HEK293 (cell line): ENCODE data around the gene NDUFB10.

ENCODE experiments used
- PATZ1 ChIP-seq: fragments of 450-650 bp; formaldehyde crosslinking; IDR thresholded peaks from 2 replicates; pipeline ENCODE4 v1.5.1; 2016; ENCODE audit warnings: missing biosample characterization, missing genetic modification characterization
- YY1 ChIP-seq: fragments of 450-650 bp; formaldehyde crosslinking; IDR thresholded peaks from 2 replicates; pipeline ENCODE4 v1.5.1; 2018; ENCODE audit warnings: missing biosample characterization, missing genetic modification characterization
- ZBTB11 ChIP-seq: fragments of 450-650 bp; formaldehyde crosslinking; conservative IDR thresholded peaks from 2 replicates; pipeline ENCODE4 v1.5.1; 2016; ENCODE audit warnings: low read depth, missing biosample characterization, missing genetic modification characterization
- ZBTB26 ChIP-seq: fragments of 450-650 bp; formaldehyde crosslinking; optimal IDR thresholded peaks from 2 replicates; pipeline ENCODE3; 2016; ENCODE audit warnings: missing biosample characterization, mild to moderate bottlenecking, missing genetic modification characterization
- ZFP37 ChIP-seq: fragments of 450-650 bp; formaldehyde crosslinking; IDR thresholded peaks from 2 replicates; pipeline ENCODE4 v1.5.1; 2016; ENCODE audit warnings: missing biosample characterization, missing genetic modification characterization
- ZFP41 ChIP-seq: fragments of 450-650 bp; formaldehyde crosslinking; IDR thresholded peaks from 2 replicates; pipeline ENCODE4 v1.5.1; 2016; ENCODE audit warnings: missing biosample characterization, missing genetic modification characterization, borderline replicate concordance
- ZNF10 ChIP-seq: fragments of 450-650 bp; formaldehyde crosslinking; IDR thresholded peaks from 2 replicates; pipeline ENCODE4 v1.5.1; 2017; ENCODE audit warnings: missing biosample characterization, missing genetic modification characterization
- ZNF112 ChIP-seq: fragments of 450-650 bp; formaldehyde crosslinking; IDR thresholded peaks from 2 replicates; pipeline ENCODE4 v1.5.0; 2017; ENCODE audit warnings: missing biosample characterization, missing genetic modification characterization
- ZNF2 ChIP-seq: fragments of 450-650 bp; formaldehyde crosslinking; IDR thresholded peaks from 2 replicates; pipeline ENCODE4 v1.5.1; 2016; ENCODE audit warnings: missing biosample characterization, missing genetic modification characterization
- ZNF280C ChIP-seq: fragments of 450-650 bp; formaldehyde crosslinking; IDR thresholded peaks from 2 replicates; pipeline ENCODE4 v1.5.1; 2016; ENCODE audit warnings: missing biosample characterization, missing genetic modification characterization
- ZNF362 ChIP-seq: fragments of 450-650 bp; formaldehyde crosslinking; IDR thresholded peaks from 2 replicates; pipeline ENCODE4 v1.5.1; 2016; ENCODE audit warnings: missing biosample characterization, missing genetic modification characterization
- ZNF37A ChIP-seq: fragments of 450-650 bp; IDR thresholded peaks from 2 replicates; pipeline ENCODE4 v1.5.1; 2018; ENCODE audit warnings: missing biosample characterization, missing genetic modification characterization
- ZNF513 ChIP-seq: fragments of 450-650 bp; IDR thresholded peaks from 2 replicates; pipeline ENCODE4 v1.5.1; 2018; ENCODE audit warnings: missing biosample characterization, missing genetic modification characterization
- ZNF518A ChIP-seq: fragments of 450-650 bp; formaldehyde crosslinking; conservative IDR thresholded peaks from 2 replicates; pipeline ENCODE4 v1.5.1; 2016; ENCODE audit warnings: low read depth, missing biosample characterization, missing genetic modification characterization
- ZNF529 ChIP-seq: fragments of 450-650 bp; formaldehyde crosslinking; IDR thresholded peaks from 2 replicates; pipeline ENCODE4 v1.5.1; 2017; ENCODE audit warnings: missing genetic modification characterization, missing biosample characterization; ENCODE audit not compliant: insufficient replicate concordance
- ZNF621 ChIP-seq: fragments of 450-650 bp; formaldehyde crosslinking; IDR thresholded peaks from 2 replicates; pipeline ENCODE4 v1.5.1; 2017; ENCODE audit warnings: missing biosample characterization, missing genetic modification characterization
- ZNF626 ChIP-seq: fragments of 450-650 bp; sonication (Bioruptor Pico); formaldehyde crosslinking; IDR thresholded peaks from 2 replicates; pipeline ENCODE4 v1.5.1; 2018; ENCODE audit warnings: missing biosample characterization, missing genetic modification characterization, inconsistent platforms
- ZNF704 ChIP-seq: fragments of 450-650 bp; formaldehyde crosslinking; IDR thresholded peaks from 2 replicates; pipeline ENCODE4 v1.5.1; 2016; ENCODE audit warnings: missing biosample characterization, missing genetic modification characterization
- ZNF777 ChIP-seq: fragments of 450-650 bp; formaldehyde crosslinking; IDR thresholded peaks from 2 replicates; pipeline ENCODE4 v1.5.1; 2017; ENCODE audit warnings: missing biosample characterization, missing genetic modification characterization, borderline replicate concordance

NDUFB10 gene

GRCh38 chr16:1964506-1965395 is 5.4 kb downstream of the NDUFB10 start, which contains the start of gene RPS2 (continued):
- TF ChIP-seq ZNF280C (no peak), ZNF529 (tag by site-specific recombination) (no peak), ZFP37 (tag by site-specific recombination) (no peak; the same call in 1 of the 2 replicates), ZNF10 (tag by site-specific recombination) (no peak), ZNF362 (tag by site-specific recombination) (no peak), ZNF704 (tag by site-specific recombination) (no peak), ZBTB26 (tag by site-specific recombination) (peak; percentile 76), ZNF777 (tag by site-specific recombination) (no peak), ZNF621 (tag by site-specific recombination) (no peak), PATZ1 (tag by site-specific recombination) (peak; percentile 70), ZNF626 (no peak), ZFP41 (no peak), ZNF513 (peak; percentile 46; the same call in 1 of the 2 replicates), ZNF112 (tag by site-specific recombination) (no peak), ZNF2 (tag by site-specific recombination) (peak; percentile 78; the same call in 1 of the 2 replicates), YY1 (tag by site-specific recombination) (peak; percentile 83), ZNF518A (no peak; the same call in 1 of the 2 replicates), ZNF37A (tag by site-specific recombination) (no peak), ZBTB11 (tag by site-specific recombination) (peak; percentile 47)
